ENCODE data around the gene LOXHD1. TPM values are rescaled to one million over a fixed set of nuclear protein-coding genes. Genes with fewer than 3 reads are reported as not detected.

Gene LOXHD1
- total RNA-seq, 1 experiment from 2014 or later = 0.35 TPM

- no peak for TF ChIP-seq ATF2 (CRISPR knock-in tag; IDR thresholded peaks at IDR 0.05; ENCODE audit: borderline replicate concordance, low read depth)
Measured at GRCh38 chr18:46686186-46686585, 29.2 kb upstream of the LOXHD1 start (continued).

GRCh38 chr18:46683252-46683651 is 26.2 kb upstream of the LOXHD1 start:
- H3K4me3 Mint-ChIP-seq = no peak overlapping the region
- H3K36me3 Mint-ChIP-seq = no peaks in the 10 kb centered on the region
- no peaks in the 10 kb centered on the region for H3K4me1 Mint-ChIP-seq
- H3K9me3 Mint-ChIP-seq = no peaks in the 10 kb centered on the region
- ATAC-seq (no peak), DNase-seq (ENCODE audit: low spot score) (no peak)
- H3K27ac Mint-ChIP-seq = no peak overlapping the region
- no peak for TF ChIP-seq TCF7 (CRISPR knock-in tag; IDR thresholded peaks at IDR 0.05; ENCODE audit: low read depth)
- no peak for TF ChIP-seq HMGXB4 (CRISPR knock-in tag; IDR thresholded peaks at IDR 0.05)
- no peak for TF ChIP-seq OVOL2 (CRISPR knock-in tag; IDR thresholded peaks at IDR 0.05; ENCODE audit: borderline replicate concordance)
- TF ChIP-seq STAT6 (CRISPR knock-in tag; conservative IDR thresholded peaks at IDR 0.05; ENCODE audit: low read depth) = no peak
- CTCF ChIA-PET = interaction anchor here (1.1 kb wide), 1 partner anchor 25 kb away, joined by 3 read pairs; no protein-coding TSS in a partner anchor
- H3K27me3 Mint-ChIP-seq (ENCODE audit: low read depth) = no peaks in the 10 kb centered on the region
- POLR2A ChIA-PET = no interaction called here

- DNase-seq (ENCODE audit: low spot score) (no peak), ATAC-seq (no peak)
- H3K36me3 Mint-ChIP-seq = no peaks in the 10 kb centered on the region
- ChIA-PET CTCF (interaction anchor here (1.6 kb wide), 1 partner anchor 23 kb away, joined by 5 read pairs; no protein-coding TSS in a partner anchor), POLR2A (no interaction called here)
- H3K4me3 Mint-ChIP-seq = no peak overlapping the region
- H3K27ac Mint-ChIP-seq = no peak overlapping the region
- no peaks in the 10 kb centered on the region for H3K9me3 Mint-ChIP-seq
- no peaks in the 10 kb centered on the region for H3K27me3 Mint-ChIP-seq (ENCODE audit: low read depth)
- H3K4me1 Mint-ChIP-seq = peaks cover 8% of the 10 kb centered on the region
- no peak for TF ChIP-seq ZNF532 (CRISPR knock-in tag; IDR thresholded peaks at IDR 0.05; ENCODE audit: borderline replicate concordance)
- no peak for TF ChIP-seq GABPB1 (CRISPR knock-in tag; IDR thresholded peaks at IDR 0.05)
- no peak for TF ChIP-seq ZNF423 (CRISPR knock-in tag; IDR thresholded peaks at IDR 0.05)
- TF ChIP-seq ZBTB43 (CRISPR knock-in tag; IDR thresholded peaks at IDR 0.05) = no peak
- TF ChIP-seq ZBTB21 (CRISPR knock-in tag; IDR thresholded peaks at IDR 0.05; ENCODE audit: borderline replicate concordance) = no peak
- no peak for TF ChIP-seq AFF4 (CRISPR knock-in tag; IDR thresholded peaks at IDR 0.05; ENCODE audit: borderline replicate concordance)
- no peak for TF ChIP-seq FOXK1 (CRISPR knock-in tag; IDR thresholded peaks at IDR 0.05)
- TF ChIP-seq ZNF396 (CRISPR knock-in tag; IDR thresholded peaks at IDR 0.05; ENCODE audit: borderline replicate concordance) = no peak
- no peak for TF ChIP-seq FOXP1 (CRISPR knock-in tag; IDR thresholded peaks at IDR 0.05; ENCODE audit: borderline replicate concordance)
Measured at GRCh38 chr18:46680784-46681695, 24.0 kb upstream of the LOXHD1 start.
